ENCODE results near the gene LRRC17.

- TF ChIP-seq CTCF (IDR thresholded peaks at IDR 0.05) (no peak), POLR2A (IDR thresholded peaks at IDR 0.05) (no peak)
Observed at GRCh38 chr7:102942868-102943267, 30.1 kb downstream of the LRRC17 start.
